ENCODE data around the gene POLE2.
"Not testable (repeated sequence)": the region's sequence is repeated elsewhere in the genome, so short reads cannot be mapped to it uniquely, and the experiment has no call there.

The POLE2 gene

DNA sequence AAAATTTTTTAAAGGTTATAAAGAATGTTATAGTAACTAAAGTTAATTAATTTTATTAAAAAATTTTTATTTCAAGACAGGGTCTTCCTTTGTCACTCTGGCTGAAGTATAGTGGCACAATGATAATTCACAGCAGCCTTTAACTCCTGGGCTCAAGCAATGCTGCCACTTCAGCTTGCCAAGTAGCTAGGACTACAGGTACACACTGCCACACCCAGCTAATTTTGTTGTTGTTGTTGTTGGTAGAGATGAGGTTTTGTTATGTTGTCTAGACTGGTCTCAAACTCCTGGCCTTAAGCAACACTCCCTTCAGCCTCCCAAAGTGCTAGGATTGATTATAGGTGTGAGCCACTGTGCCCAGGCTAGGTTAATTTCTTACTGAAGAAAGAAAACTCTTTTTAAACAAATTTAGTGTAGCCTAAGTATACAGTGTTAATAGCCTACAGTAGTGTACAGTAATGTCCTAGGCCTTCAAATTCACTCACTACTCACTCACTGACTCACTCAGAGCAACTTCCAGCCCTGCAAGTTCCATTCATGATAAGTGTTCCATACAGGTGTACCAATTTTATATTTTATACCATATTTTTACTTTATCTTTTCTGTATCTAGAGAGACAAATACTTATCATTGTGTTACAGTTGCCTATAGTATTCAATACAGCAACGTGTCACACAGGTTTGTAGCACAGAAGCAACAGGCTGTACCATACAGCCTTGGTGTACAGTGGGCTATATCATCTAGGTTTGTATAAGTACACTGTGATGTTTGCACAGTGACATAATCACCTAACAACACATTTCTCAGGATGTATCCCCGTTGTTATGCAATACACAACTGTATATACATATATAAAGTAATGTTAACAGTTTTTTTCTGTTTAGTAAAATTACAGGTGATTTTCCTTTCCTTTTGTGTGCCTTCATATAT lies 28.2 kb downstream of the POLE2 start:
- no peak for FAIRE-seq

GRCh38 chr14:49657500-49657899 lies 30.5 kb downstream of the POLE2 start:
- not testable (repeated sequence) for FAIRE-seq

- FAIRE-seq: peak; percentile 47
Measured at GRCh38 chr14:49654511-49654910, 33.5 kb downstream of the POLE2 start.

- no peak for FAIRE-seq
Measured at GRCh38 chr14:49653508-49653907, 34.5 kb downstream of the POLE2 start.

DNA sequence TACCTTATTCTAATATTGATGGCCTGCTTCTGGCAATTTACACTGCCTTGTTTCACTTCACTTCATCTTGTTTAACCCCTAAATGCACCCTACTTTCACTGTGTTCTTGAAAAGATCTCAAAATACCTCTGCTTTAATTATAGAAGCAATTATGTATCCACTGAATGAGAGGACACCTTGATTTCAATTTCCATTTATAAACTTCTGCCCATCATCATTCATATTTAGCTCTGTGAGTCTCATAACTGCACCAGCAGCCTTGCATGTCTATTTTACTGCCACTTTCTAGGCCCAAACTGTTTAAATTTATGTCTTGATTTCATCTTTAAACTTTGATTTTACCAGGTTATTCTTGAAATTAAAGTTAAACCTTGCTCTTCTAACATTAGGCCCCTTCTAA lies 45.9 kb downstream of the POLE2 start:
- no peak for FAIRE-seq

DNA sequence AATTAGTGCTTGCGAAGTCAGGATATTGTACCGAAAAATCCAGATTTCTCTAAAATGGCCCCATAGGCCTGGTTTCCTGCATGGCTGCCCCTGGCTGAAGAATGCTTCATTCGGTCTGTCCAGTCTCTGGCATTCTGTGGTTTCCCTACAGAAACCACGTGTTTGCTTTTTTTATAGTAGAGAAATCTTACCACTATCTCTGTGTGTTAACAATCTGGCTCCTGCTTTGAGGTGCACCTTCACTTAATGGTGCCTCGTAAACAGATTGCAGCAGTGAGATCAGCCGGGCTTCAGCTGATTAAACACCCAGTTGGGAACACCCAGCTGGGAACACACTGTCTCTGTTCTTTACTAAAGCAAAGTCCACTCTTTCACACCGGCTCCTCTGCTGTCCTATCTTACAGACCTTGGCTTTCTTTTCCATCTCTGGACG lies 46.3 kb downstream of the POLE2 start:
- FAIRE-seq: no peak

DNA sequence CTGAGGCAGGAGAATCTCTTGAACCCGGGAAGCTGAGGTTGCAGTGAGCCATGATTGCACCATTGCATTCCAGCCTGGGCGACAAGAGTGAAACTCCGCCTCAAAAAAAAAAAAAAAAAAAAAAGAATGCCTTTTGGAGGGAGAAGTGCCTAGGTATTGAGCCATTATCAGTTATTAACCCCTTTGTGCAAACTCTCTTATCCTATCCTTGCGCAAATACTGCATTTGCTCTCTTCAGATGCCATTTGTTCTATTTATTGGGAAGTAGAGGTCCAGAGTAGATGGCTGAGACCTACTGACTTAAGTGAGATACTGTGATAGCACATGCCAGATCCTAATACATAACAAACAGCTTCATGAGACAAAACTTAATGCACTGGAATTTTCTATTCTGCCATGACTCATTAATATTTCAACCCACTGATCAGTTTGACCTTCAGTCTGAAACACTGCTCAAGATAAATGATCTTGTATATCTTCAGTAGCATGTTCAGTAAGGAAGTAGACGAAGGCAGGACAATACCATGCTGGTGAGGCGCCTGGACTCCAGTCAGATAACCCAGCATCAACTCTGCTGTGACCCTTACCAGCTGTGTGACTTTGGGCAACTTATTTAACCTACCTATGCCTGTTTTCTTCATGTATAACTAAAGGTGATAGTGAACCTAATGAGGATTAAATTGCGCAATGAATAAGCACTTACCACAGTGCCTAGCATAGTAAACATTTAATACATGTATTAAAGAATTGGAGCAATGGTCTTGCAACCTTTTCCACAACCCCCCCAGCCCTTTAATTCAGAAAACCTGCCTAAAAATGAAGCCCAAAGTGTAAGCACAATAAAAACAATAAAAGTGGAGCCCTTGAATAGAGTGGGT lies 47.2 kb downstream of the POLE2 start:
- FAIRE-seq: no peak

DNA sequence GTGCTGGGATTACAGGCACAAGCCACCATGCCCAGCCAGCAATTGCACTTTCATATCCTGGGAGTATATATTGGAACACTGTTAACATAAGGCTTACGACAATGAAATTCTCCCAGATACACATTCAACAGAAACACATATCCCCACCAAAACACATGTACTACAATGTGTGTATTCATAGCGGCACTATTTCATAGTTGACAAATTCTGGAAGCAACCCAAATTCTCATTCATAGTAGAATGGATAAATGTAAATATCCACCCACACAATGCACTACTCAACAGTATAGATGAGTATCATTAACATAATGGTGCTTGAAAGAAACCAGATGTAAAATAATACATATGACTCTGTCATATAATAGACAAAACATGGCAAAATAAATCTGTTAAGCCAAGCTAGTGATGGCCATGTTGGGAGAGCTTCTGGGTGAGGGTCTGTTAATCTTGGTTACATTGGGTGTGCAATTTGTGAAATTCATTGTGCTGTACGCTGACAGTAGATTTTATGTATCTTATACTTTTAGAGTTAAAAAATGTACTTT lies 50.4 kb downstream of the POLE2 start:
- FAIRE-seq: no peak

DNA sequence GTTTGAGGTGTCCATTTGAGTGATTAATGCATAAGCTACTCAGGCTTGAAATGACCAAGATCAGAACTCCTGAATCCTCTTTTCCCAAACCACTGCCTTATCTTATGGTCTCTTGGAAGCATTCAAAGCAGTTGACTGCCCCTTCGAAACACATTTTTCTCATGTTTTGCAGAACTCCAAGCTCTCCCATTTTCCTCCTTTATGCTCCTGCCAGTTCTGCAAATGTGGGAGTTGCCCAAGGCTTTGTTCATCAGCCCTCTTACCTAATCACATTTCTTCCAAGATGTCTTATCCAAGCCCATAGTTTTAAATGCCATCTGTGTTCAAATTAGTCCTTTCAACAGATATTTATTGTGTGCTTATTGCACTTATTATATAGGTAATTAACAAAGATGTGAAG lies 51.1 kb downstream of the POLE2 start:
- FAIRE-seq: no peak

GRCh38 chr14:49634547-49635334 lies 53.3 kb downstream of the POLE2 start, which contains the start of gene DNAAF2:
Gene DNAAF2 (minus strand): TSS chr14:49635244. CDS start chr14:49635149, 95 bp downstream.
- FAIRE-seq: no peak

GRCh38 chr14:49633640-49634546 lies 54.1 kb downstream of the POLE2 start:
- no peak for FAIRE-seq

DNA sequence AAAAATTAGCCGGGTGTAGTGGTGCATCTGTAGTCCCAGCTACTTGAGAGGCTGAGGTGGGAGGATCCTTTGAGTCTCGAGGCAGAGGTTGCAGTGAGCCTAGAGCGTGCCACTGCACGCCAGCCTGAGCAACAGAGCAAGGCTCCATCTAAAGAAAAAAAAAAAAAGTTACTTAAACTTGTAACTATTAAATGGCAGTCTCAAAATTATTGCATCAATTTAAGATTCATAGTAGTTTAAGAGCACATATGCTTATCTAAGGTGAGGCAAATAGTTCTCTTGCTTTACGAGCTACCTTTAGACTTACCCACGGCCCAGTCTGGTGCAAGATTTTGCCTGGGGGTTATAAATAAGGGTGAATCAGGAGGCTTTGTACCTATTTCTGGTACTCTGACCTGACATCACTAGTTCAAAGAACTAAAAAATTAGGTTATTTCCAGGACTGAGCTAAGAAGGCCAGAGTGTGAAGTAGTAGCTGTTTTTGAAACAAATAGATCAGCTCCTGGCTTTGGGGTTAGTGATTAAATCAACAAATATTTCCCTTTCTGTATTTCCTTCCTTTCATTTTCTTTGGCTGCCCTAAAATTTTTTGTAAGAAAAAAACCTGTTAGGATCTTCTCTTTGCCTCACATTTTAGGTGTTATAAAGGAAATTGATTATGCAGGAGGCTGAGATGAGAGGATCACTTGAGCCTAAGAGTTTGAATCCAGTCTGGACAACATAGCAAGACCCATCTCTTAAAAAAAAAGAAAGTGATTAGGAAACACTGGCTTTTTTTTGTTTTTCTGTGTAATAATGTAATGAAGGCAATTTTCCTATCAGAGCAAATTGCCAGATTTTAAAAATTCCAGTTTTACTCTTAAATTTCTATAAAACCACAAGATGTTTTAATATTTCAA lies 63.8 kb downstream of the POLE2 start:
- FAIRE-seq: no peak

- no peak for FAIRE-seq
Measured at GRCh38 chr14:49623387-49623786, 64.6 kb downstream of the POLE2 start.

DNA sequence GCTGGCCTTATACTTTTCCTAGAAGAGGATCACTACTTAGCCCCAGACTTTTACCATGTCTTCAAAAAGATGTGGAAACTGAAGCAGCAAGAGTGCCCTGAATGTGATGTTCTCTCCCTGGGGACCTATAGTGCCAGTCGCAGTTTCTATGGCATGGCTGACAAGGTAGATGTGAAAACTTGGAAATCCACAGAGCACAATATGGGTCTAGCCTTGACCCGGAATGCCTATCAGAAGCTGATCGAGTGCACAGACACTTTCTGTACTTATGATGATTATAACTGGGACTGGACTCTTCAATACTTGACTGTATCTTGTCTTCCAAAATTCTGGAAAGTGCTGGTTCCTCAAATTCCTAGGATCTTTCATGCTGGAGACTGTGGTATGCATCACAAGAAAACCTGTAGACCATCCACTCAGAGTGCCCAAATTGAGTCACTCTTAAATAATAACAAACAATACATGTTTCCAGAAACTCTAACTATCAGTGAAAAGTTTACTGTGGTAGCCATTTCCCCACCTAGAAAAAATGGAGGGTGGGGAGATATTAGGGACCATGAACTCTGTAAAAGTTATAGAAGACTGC lies 65.9 kb downstream of the POLE2 start:
- FAIRE-seq: no peak

- no peak for FAIRE-seq
Measured at GRCh38 chr14:49621114-49621881, 66.7 kb downstream of the POLE2 start.

GRCh38 chr14:49620182-49621113 lies 67.6 kb downstream of the POLE2 start, which contains the start of the genes MGAT2 and RPL36AL:
Gene MGAT2 (plus strand): TSS chr14:49620799. CDS start chr14:49621269, 470 bp downstream.
Gene RPL36AL (minus strand): TSS chr14:49620626. CDS start chr14:49619104, 1,522 bp downstream.
- FAIRE-seq: no peak

DNA sequence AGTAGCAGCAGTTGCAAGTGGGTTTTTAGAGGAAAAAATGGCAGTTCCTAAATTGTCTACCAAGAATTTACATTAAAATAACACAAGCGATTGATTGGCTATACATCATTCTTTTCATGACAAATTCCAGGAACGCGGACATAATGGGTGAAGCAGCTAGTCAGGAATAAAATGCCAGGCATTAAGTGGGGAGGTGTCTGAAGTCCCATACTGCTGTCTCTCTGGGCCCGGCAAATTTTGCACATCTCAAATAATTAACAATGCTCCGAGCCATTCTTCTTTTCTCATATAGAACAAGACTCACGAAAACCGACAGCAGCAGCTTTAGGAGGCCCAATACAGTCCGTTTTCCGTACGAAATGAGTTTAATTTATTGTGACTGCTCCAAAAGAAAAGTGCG lies 68.3 kb downstream of the POLE2 start:
- FAIRE-seq: no peak

Data from colon (tissue), 2 donors.